ENCODE results near the gene MED26. TPM values are rescaled to one million over a fixed set of nuclear protein-coding genes. Genes with fewer than 3 reads are reported as not detected.

MED26 gene
- total RNA-seq, 1 experiment from 2014 or later: 8.4 TPM

DNA sequence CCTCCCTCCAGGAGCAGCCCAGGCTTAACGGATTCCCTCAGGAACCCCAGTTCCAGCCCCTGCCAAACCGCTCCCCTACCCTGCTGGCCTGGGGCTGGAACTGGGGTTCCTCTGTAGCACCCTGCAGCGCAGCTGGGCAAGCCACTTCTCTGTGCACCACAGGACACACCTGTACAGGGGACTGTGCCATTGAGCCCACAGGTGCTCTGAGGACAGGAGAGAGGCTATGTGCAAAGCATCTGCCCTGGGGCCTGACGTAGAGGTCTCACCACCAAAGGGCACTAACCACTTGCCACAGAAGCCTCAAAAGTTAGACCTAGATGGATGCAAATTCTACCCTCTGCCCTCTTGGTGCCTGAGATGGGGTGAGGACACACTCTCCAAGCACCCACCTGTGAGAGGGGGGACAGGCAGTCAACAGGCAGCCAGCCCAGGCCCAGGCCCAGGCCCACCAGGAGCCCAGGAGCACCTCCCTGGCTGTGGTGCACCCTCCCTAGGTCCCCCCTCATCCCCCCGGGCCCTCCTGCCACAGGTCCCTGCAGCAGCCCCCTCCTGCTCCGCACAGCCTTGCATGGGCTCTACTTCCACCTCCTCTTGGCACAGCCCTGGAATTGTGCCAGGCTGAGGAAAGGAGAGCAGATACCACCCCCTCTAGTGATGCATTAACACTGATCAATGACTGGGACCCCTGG lies 28.2 kb downstream of the MED26 start:
- no peak for DNase-seq (ENCODE audit: low read depth)
- in situ Hi-C loops (cut with HindIII; ENCODE audit: low pct_unique_long_range_greater_than_20kb, low sequenced_read_pairs): no loop called here

DNA sequence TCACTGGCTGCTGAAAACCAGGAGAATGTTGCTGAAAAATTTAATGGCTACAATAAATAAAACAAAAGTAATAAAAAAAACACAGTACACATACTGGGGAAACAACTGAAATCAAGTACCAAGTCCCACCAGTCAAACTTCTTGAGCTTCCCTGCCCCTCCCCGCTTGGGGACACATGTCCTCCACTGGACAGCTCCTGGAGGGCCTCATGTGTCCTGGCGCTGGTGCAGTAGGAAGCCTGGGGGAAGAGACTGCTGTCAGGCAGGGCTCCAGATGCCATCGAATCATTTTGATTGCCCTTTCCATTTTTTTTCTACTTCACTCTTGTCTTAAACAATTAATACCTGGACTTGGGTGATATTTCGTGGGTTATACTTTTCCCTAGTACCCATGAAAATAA lies 29.2 kb downstream of the MED26 start:
- in situ Hi-C loops (cut with HindIII; ENCODE audit: low pct_unique_long_range_greater_than_20kb, low sequenced_read_pairs): no loop called here
- no peak for DNase-seq (ENCODE audit: low read depth)

DNA sequence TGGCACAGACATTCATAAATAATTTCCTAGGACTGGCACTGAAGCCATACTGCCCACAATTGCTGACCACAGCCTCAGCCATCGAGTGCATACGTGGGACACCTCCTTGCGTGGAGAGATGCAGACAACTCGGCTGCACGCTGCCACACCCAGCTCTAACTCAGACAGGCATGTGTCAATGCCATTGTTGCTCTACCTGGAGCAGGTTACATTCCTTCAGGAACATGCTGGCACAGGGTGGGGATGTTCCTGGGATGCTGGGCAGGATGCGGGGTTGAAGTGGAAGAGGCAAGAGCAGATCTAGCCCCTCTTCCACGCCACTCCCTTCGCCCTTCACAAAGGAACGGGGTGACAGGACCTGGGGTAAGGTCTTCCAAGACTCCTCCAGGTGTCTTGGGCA lies 31.6 kb downstream of the MED26 start:
- in situ Hi-C loops (cut with HindIII; ENCODE audit: low pct_unique_long_range_greater_than_20kb, low sequenced_read_pairs): no loop called here
- no peak for DNase-seq (ENCODE audit: low read depth)

DNA sequence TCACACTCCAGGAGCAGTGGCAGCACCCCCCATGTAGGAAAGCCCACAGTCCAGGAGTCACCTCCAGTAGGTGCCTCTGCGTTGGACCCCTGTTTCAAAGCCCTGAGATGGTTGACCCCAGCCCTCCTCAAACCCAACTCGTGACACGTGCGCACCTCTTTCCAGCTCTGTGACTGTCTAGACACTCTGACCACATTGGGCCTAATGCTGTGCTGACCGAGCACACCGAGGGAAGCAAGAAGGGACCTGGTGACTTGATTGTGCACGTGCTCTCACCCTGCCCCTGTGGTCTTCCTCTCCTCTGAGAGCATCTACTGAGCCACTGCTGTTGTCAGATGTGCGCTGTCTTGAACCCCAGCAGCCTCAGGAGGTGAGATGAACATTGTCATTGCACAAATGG lies 32.9 kb downstream of the MED26 start:
- in situ Hi-C loops (cut with HindIII; ENCODE audit: low pct_unique_long_range_greater_than_20kb, low sequenced_read_pairs): no loop called here

DNA sequence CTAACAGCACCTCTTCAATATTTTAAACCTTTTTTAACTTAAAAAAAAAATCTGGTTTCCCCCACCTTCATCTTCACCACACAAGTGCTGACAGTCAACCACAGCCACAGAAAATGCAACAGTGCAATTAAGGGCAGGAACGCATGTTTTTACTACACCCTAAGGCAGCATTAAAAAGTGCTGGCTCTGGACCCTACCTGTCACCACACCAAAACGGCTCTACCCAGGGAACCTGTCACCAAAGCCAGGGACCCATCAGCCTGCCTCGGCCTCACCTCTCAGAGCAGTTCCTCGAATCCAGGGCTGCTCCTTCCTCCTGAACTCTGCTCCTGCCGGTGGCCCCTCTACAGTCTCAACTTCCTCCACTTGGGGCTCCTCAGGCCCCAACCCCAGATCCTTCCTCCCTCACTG lies 33.3 kb downstream of the MED26 start:
- no peak for DNase-seq (ENCODE audit: low read depth)
- in situ Hi-C loops (cut with HindIII; ENCODE audit: low pct_unique_long_range_greater_than_20kb, low sequenced_read_pairs): no loop called here

More for the DNA sequence above, 32.9 kb downstream of the MED26 start:
- no peak for DNase-seq (ENCODE audit: low read depth)

DNA sequence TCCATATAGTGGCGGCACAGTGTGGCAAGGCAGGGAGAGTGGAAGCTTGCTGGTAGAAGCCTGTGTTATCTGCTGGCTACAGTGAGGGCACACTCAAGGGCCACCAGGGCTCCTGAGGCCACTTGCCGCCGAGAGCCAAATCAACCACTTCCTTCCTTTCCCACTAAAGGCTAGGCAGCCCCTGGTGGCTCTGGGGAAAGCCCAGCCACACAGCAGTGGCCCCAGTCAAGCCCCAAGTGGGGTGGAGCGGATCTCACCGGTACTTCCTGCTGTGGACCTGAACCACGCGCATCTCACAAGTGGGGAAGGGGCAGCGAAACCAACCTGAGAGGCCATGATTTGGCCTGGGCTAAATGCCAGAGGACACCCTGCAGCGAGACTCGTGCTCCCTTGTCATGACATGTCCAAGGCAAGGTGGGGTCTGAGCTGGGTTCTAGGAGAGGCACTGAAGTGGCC lies 33.8 kb downstream of the MED26 start:
- DNase-seq (ENCODE audit: low read depth): no peak
- in situ Hi-C loops (cut with HindIII; ENCODE audit: low pct_unique_long_range_greater_than_20kb, low sequenced_read_pairs): no loop called here

DNA sequence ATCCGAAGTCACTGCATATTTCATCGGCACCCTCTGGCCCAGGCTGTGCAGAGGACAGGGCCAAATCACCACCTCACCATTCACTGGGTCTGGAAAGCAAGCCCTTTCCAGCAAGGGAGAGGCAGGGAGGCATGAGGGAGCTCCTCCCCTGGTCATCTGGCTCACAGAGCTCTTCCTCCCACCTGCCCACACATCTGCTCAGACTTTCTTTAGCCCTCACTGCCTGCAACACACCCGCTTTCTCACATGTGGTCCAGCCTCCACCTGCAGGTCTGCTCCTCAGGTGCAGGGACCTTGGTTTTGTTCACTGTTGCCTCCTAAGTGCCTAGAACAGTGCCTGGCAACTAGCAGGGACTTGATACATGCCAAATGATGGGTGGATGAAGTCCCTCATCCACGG lies 34.8 kb downstream of the MED26 start:
- in situ Hi-C loops (cut with HindIII; ENCODE audit: low pct_unique_long_range_greater_than_20kb, low sequenced_read_pairs): no loop called here
- no peak for DNase-seq (ENCODE audit: low read depth)

DNA sequence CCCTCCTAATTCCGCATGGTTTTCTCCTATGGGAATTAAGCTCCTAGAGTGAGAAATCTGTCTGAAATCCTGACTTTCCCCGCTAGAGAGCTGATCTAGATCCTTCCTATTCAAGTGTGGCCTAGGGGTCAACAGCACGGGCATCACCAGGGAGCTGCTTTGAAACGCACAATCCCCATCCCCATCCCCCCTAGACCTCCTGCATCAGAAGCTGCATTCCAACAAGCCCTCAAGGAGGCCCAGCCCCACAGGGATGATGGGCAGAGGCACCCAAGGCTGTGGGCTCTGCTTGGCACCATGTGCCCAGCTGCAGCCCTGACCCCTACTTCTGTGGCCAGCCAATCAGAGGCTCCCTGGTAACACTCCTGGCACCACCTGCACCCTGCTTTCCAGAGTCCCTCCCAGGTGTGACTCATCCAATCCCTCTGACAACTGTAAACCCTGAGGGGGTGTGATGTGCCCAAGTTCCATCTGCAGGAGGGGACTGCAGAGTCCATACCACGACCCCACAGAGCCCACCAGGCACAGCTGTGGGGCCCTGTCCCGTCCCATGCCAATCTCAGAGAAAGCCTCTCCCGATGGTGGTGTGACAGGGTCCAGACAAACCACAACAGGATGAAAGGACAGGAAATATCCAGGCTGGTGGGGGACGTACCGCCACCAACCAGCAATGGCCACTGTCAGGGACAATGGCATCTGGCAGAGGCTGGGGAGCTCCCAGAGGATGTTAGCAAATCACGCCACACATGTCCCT lies 36.0 kb downstream of the MED26 start:
- peak; percentile 22 for DNase-seq (ENCODE audit: low read depth)
- in situ Hi-C loops (cut with HindIII; ENCODE audit: low pct_unique_long_range_greater_than_20kb, low sequenced_read_pairs): no loop called here

DNA sequence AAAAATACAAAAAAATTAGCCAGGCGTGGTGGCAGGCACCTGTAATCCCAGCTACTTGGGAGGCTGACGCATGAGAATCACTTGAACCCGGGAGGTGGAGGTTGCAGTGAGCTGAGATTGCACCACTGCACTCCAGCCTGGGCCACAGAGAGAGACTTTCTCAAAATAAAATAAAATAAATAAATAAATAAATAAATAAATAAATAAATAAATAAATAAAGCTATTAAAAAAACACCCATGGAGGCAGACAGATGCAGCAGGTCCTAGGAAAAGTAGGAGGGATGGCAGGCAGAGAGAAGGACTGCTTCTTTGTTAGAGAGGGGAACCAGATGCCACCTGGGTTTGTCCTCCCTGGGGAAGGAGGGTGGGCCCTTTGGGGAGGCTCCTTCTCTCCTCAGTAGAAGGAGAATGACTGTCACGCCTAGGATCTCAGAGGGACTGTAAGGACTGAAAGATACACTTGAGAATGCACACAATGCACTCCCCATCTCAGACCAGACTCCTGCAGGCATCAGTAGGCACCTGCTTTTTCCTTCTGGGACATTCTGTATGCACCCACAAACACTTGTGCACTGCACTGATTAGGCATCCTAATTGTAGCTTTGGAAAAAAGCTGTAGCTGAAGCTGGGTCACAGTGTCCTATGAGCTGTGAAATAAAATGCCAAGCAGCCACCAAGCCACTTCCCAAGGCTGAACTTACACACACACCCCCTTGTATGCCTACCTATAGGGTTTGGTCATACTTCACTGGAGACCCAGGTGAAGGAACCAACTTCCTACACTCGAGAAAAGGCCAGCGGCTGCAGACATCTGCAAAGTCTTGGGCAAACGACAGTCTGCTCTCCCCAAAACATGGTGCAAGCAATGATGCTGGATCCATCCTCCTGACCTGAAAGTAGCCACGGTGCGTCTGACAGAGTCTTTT lies 36.9 kb downstream of the MED26 start:
- in situ Hi-C loops (cut with HindIII; ENCODE audit: low pct_unique_long_range_greater_than_20kb, low sequenced_read_pairs): no loop called here
- no peak for DNase-seq (ENCODE audit: low read depth)

DNA sequence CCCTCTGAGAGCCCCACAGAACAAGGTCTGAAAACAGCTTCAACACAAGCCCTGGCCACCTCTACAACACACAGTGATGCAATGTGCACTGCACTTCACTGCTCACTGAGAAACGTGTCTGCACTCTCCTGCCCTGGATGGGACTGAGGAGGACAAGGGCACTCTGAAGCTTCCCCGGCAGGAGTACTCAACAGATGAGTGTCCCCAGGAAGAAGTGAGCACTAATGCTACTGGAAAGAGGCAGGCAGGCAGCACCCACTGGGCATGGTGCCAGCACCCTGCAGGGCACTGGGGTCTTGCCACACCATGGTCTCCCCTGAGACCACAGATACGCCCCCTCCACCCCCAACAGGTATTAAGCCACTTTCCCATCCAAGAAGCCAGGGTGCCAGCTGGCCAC lies 38.1 kb downstream of the MED26 start:
- no peak for DNase-seq (ENCODE audit: low read depth)
- in situ Hi-C loops (cut with HindIII; ENCODE audit: low pct_unique_long_range_greater_than_20kb, low sequenced_read_pairs): no loop called here

DNA sequence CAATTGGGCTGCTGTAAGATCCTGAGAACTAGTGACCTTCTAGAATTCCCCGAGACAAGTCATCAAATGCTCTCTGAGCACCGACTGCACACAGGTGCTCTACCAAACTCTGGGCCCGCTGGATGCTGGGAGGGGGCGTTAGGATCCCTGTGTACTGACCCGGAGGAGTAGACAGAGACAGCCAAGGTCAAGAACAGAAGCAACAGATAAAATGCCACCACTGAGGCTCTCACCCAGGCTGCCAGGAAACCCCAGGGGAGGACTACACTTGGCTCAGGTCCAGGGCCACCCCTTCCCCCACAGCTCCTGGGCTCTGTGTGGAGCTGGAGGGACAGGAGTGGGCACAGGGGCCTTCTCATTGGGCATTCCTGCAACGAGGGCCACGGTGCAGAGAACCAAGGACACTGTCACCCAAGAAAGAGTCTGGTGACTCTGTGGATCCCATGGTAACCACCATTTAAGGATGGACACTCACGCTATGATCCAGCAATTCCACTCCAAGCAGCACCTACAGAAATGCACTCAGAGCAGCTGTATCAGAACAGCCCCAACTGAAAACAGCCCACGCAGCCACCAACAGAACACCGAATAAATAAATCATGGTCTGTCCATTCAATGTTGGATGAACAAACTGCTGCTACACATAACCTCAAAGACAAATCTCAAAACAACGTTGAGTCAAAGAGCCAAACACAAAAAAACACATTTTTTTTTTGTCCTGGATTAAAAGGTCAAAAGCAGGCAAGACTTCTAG lies 39.0 kb downstream of the MED26 start:
- in situ Hi-C loops (cut with HindIII; ENCODE audit: low pct_unique_long_range_greater_than_20kb, low sequenced_read_pairs): no loop called here

DNA sequence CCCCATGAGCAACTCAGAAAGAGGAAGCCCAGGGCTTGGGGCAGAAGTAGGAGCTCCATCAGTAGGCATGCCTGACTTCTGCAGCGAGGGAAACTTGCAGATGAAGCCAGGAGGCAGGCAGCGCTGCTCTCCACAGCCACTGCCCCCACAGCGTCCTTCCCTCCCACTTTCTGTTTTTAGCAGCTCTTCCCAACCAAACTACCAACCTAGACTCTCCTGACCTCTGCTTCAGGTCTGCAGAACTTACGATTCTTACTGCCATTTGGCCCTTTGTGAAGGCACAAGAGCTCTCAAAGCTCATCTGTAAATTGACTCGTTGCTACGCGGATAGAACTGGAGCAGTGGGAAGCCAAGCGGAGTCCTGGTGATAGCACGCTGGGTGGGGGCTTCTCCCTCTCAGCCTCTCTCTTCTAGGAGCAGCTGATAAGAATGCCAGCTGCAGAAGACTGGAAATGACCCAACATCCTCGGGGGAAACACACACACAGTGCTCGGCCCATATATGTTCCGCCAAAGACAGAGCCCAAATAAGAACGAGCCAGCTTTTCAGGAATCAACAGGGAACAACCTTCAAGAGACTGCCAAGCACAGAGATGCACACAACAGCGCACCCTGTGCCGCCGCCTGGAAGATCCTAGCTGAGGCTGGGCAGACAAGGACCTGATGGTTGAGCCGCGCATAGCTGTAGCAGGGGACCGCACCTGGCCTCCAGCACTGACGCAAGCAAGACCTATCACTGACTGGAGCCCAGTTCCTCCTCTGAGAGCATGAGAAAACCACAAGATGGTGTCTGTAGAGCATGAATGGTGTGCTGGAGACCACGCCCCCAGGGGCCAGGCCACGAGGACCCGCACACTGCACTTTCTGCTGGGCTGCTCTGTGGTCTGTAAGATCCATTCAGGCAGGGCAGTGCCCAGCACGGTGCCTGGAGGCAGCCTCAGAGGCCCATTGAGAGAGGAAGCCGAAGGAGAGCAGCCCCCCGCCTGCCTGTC lies 39.9 kb downstream of the MED26 start:
- in situ Hi-C loops (cut with HindIII; ENCODE audit: low pct_unique_long_range_greater_than_20kb, low sequenced_read_pairs): no loop called here
- no peak for DNase-seq (ENCODE audit: low read depth)

More for the DNA sequence above, 39.0 kb downstream of the MED26 start:
- DNase-seq (ENCODE audit: low read depth): no peak

DNA sequence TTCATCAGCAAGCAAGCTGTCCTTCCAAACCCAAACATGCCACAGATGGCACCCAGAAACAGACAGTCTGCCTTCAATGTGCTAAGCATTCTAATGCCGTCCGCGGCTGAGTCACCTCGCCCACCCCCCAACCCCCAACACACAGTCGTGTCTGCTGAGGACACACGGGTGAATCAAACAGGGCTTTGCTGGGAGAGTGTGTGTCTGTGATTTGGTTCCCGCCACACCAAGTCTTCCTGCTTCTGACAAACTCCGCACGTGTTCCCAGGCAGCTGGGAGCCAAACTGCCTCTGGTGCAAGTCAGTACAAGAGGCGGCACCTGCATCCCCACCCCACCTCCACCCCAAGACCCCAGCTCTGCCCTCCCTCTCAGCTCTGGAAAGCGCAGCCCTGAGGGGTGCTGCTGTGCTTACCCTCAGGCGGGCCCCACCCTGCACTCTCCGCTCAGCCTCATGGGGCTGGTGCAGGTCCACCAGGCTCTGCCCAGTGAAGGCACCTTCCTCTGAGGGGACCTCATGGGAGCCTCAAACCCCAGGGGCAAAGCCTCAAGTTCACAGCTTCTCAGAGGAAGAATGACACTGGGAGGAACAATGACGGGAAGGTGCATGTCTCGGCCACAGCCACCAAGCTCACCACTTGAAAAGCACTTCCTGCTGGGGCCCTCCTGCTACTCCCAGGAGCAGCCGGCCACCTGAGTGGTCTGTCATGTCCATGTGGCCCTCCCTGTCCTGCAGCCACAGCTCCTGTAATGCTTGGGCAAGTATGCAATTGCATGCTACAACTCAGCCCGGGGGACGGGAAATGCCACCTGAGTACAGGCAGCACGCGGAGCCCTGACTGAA lies 40.8 kb downstream of the MED26 start:
- in situ Hi-C loops (cut with HindIII; ENCODE audit: low pct_unique_long_range_greater_than_20kb, low sequenced_read_pairs): no loop called here
- DNase-seq (ENCODE audit: low read depth): no peak

DNA sequence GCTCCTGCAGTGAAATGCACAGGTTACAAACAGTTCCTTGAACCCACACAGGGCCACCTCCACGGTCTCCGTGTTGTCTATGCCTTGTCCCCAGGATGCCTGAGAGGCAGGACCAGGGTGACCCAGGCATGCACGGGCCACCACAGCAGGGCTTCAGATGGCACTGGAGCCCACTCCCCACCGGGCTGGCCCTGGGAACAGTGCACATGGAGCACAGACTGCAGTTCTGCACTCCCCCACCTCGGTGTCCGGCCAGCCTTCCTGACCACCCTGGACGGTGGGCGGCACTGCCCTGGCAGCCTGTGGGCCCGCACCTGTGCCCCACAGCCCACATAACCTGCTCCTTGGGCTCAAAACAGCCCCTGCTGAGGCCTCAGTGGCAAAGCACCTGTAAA lies 41.5 kb downstream of the MED26 start:
- DNase-seq (ENCODE audit: low read depth): no peak
- in situ Hi-C loops (cut with HindIII; ENCODE audit: low pct_unique_long_range_greater_than_20kb, low sequenced_read_pairs): no loop called here

DNA sequence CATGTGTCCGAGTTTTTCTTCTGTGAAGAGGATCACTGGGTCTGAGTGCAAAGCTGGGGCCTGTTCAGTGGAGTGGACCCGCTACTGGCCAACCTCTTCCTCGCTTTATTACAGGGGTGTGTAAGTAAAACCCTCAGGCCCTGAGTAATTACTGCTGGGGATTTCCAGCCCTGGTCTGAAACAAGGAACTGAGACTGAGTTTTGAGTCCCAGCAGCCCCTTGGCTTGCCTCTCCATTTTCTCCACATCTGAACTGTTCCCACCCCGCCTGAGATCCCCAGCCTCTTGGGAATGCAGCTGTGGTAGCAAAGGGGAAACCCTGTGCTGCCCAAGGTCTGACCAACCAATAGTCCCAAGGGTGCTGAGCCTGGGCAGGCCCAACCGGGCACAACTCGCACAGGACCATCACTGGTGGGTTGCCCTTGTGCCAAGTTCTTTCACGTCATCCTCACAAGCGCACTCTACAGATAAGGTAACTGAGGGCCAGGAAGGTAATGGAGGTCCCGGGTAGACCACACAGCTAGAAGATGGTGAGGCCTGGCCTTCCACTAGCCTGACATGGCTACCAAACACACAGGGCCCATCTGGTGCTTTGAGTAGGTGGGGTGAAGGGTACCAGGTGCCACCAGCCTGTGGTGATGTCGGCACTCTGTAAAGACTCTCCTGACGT lies 42.1 kb downstream of the MED26 start:
- in situ Hi-C loops (cut with HindIII; ENCODE audit: low pct_unique_long_range_greater_than_20kb, low sequenced_read_pairs): no loop called here
- peak; percentile 46 for DNase-seq (ENCODE audit: low read depth)

All from Caki2 (cell line).